Glutamatergic neuron (in vitro differentiated cells): ENCODE results near the gene CUL4A. TPM values are rescaled to one million over a fixed set of nuclear protein-coding genes. Genes with fewer than 3 reads are reported as not detected.
"Not testable (repeated sequence)": the region's sequence is repeated elsewhere in the genome, so short reads cannot be mapped to it uniquely, and the experiment has no call there.

ENCODE experiments used
- DNase-seq: peaks from one replicate; pipeline ENCODE4 v3.0.0; 2022
- H3K27ac Mint-ChIP-seq: one replicate; pipeline ENCODE4 v1.8.0; 2020; ENCODE audit warnings: mild to moderate bottlenecking, mixed read lengths, inconsistent platforms; ENCODE audit not compliant: unreplicated experiment
- H3K27me3 Mint-ChIP-seq: one replicate; pipeline ENCODE4 v1.8.0; 2020; ENCODE audit warnings: mild to moderate bottlenecking, moderate library complexity, mixed read lengths, inconsistent platforms; ENCODE audit not compliant: unreplicated experiment
- H3K36me3 Mint-ChIP-seq: one replicate; pipeline ENCODE4 v1.8.0; 2020; ENCODE audit warnings: mild to moderate bottlenecking, mixed read lengths, inconsistent platforms; ENCODE audit not compliant: unreplicated experiment
- H3K4me1 Mint-ChIP-seq: one replicate; pipeline ENCODE4 v1.8.0; 2020; ENCODE audit warnings: mild to moderate bottlenecking, low read depth, mixed read lengths, inconsistent platforms; ENCODE audit not compliant: unreplicated experiment
- H3K4me3 Mint-ChIP-seq: one replicate; pipeline ENCODE4 v1.8.0; 2020; ENCODE audit warnings: mild to moderate bottlenecking, mixed read lengths, inconsistent platforms; ENCODE audit not compliant: unreplicated experiment
- H3K9me3 Mint-ChIP-seq: one replicate; pipeline ENCODE4 v1.8.0; 2020; ENCODE audit warnings: mild to moderate bottlenecking, moderate library complexity, mixed read lengths, inconsistent platforms; ENCODE audit not compliant: unreplicated experiment
- CTCF ChIP-seq: fragments of 200-600 bp; sonication (generic); IDR thresholded peaks from one replicate; pipeline ENCODE4 v1.5.0; 2021; ENCODE audit not compliant: partially characterized antibody, unreplicated experiment
- microRNA-seq: library from miRNA; unstranded; fragments of <30 nt; microRNA quantifications from one replicate; pipeline ENCODE4, GENCODE V29; 2020; ENCODE audit not compliant: unreplicated experiment
- total RNA-seq: library from RNA; stranded (reverse); fragmentation: NEBNext Ultra II Directional; extraction: Animal tissue kit (Norgen Biotek cat#: 25700); gene quantifications from one replicate; pipeline ENCODE4 v1.2.1, GENCODE V29; 2021; ENCODE audit not compliant: unreplicated experiment

Gene CUL4A
- total RNA-seq, 1 donor from 2014 or later, result 43.2 TPM

GRCh38 chr13:113309473-113309872 lies 100.1 kb downstream of the CUL4A start:
- Mint-ChIP-seq H3K4me3 (no peak overlapping the region), H3K27me3 (peaks cover 1% of the 10 kb centered on the region), H3K4me1 (no peaks in the 10 kb centered on the region), H3K27ac (no peak overlapping the region), H3K36me3 (no peaks in the 10 kb centered on the region), H3K9me3 (peaks cover 3% of the 10 kb centered on the region)
- no peak for DNase-seq
- TF ChIP-seq CTCF, result no peak

- not testable (repeated sequence) for H3K36me3 Mint-ChIP-seq, H3K4me3 Mint-ChIP-seq, H3K9me3 Mint-ChIP-seq
Measured at GRCh38 chr13:113314112-113314511, 104.7 kb downstream of the CUL4A start.

GRCh38 chr13:113314895-113315470 lies 105.6 kb downstream of the CUL4A start:
- H3K9me3 Mint-ChIP-seq, H3K27ac Mint-ChIP-seq, DNase-seq, H3K27me3 Mint-ChIP-seq, H3K4me1 Mint-ChIP-seq, H3K4me3 Mint-ChIP-seq, H3K36me3 Mint-ChIP-seq: not testable (repeated sequence)

More at GRCh38 chr13:113314112-113314511, 104.7 kb downstream of the CUL4A start:
- not testable (repeated sequence) for H3K27ac Mint-ChIP-seq, H3K4me1 Mint-ChIP-seq, DNase-seq, H3K27me3 Mint-ChIP-seq

DNA sequence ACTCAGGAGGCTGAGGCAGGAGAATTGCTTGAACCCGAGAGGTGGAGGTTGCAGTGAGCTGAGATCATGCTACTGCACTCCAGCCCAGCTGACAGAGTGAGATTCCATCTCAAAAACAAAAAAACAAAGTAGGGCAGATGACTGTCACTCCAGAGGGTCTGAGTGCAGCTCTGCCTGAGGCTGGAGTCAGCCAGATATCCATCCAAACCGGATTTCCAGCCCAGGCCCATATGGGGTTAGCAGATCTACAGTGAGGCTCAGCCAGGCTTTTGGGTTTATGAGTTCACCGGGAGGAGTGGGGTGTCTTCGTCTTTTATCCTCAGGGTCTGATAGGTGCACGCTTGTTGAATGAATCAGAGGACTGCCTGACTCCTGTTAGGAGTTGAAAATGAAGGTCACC lies 106.6 kb downstream of the CUL4A start:
- H3K4me3 Mint-ChIP-seq, result no peak overlapping the region
- TF ChIP-seq CTCF, result no peak
- peaks cover 4% of the 10 kb centered on the region for H3K4me1 Mint-ChIP-seq
- no peak for DNase-seq
- peaks cover 8% of the 10 kb centered on the region for H3K27me3 Mint-ChIP-seq
- no peaks in the 10 kb centered on the region for H3K36me3 Mint-ChIP-seq
- H3K27ac Mint-ChIP-seq, result no peak overlapping the region
- peaks cover 4% of the 10 kb centered on the region for H3K9me3 Mint-ChIP-seq

Small RNA genes within 50 kb of the gene (microRNA-seq; reads per million reads assigned to microRNA genes)
- not detected for gene MIR8075

Other genes with a start within 250 kb of the CUL4A start
- 83.0 TPM for gene MCF2L, start 240.4 kb upstream of the CUL4A start, total RNA-seq
- not detected for gene F7, start 103.8 kb upstream of the CUL4A start, total RNA-seq
- gene F10, start 86.8 kb upstream of the CUL4A start, total RNA-seq, result 0.74 TPM
- gene PROZ, start 51.0 kb upstream of the CUL4A start, total RNA-seq, result not detected
- 48.4 TPM for gene PCID2, start 944 bp upstream of the CUL4A start, total RNA-seq
- 113 TPM for gene LAMP1, start 87.6 kb downstream of the CUL4A start, total RNA-seq
- gene GRTP1, start 154.5 kb downstream of the CUL4A start, total RNA-seq, result 2.4 TPM
- gene ADPRHL1, start 243.9 kb downstream of the CUL4A start, total RNA-seq, result 20.7 TPM